A673 (cell line): ENCODE results near the gene PPFIA2. TPM values are rescaled to one million over a fixed set of nuclear protein-coding genes. Genes with fewer than 3 reads are reported as not detected.

Experiments
- BruUV-seq: library from RNA; stranded (reverse); fragments of 400-500 nt; replicated peaks from 2 replicates; lab custom pipeline; 2021; lab: Mats Ljungman, UMichigan
- CTCF ChIA-PET: fragments of 300-600 bp; sonication (Branson Sonifier 250); formaldehyde crosslinking; loops from one replicate; lab custom pipeline; 2022; ENCODE audit warnings: antibody characterized with exemption; lab: Charles Lee
- POLR2A ChIA-PET: fragments of 300-600 bp; sonication (Branson Sonifier 250); formaldehyde crosslinking; loops from one replicate; lab custom pipeline; 2022; ENCODE audit warnings: antibody characterized with exemption; ENCODE audit not compliant: low non-redundant PET; lab: Charles Lee
- DNase-seq: peaks from one replicate; pipeline ENCODE4 v3.0.0-alpha.2; 2015; ENCODE audit warnings: low spot score
- H3K27ac ChIP-seq: fragments of 200-600 bp; sonication (generic); 2 replicates; pipeline ENCODE4 v1.5.1; 2016; ENCODE audit warnings: mixed run types, low read depth, mild to moderate bottlenecking, mixed read lengths, antibody characterized with exemption, low read length; ENCODE audit not compliant: poor library complexity, severe bottlenecking
- H3K27me3 ChIP-seq: fragments of 200-600 bp; sonication (generic); replicated peaks from 2 replicates; pipeline ENCODE4 v1.6.1; 2017; ENCODE audit warnings: mixed run types, low read depth, mild to moderate bottlenecking, mixed read lengths, antibody characterized with exemption, low read length; ENCODE audit not compliant: insufficient read depth, poor library complexity
- H3K36me3 ChIP-seq: fragments of 200-600 bp; sonication (generic); 2 replicates; pipeline ENCODE4 v1.6.1; 2016; ENCODE audit warnings: mixed run types, mild to moderate bottlenecking, mixed read lengths, antibody characterized with exemption, low read length; ENCODE audit not compliant: insufficient read depth, poor library complexity, severe bottlenecking
- H3K4me1 ChIP-seq: fragments of 200-600 bp; sonication (generic); 2 replicates; pipeline ENCODE4 v1.6.1; 2017; ENCODE audit warnings: mixed run types, mild to moderate bottlenecking, mixed read lengths, antibody characterized with exemption, low read length; ENCODE audit not compliant: insufficient read depth, poor library complexity, severe bottlenecking
- H3K4me3 ChIP-seq: fragments of 200-600 bp; sonication (generic); 2 replicates; pipeline ENCODE4 v1.5.1; 2016; ENCODE audit warnings: low read depth, mixed run types, mild to moderate bottlenecking, mixed read lengths, low read length; ENCODE audit not compliant: poor library complexity, severe bottlenecking
- H3K9me3 ChIP-seq: fragments of 200-600 bp; sonication (generic); 2 replicates; pipeline ENCODE4 v1.6.1; 2016; ENCODE audit warnings: mixed run types, low read depth, mild to moderate bottlenecking, mixed read lengths, antibody characterized with exemption, low read length; ENCODE audit not compliant: poor library complexity, severe bottlenecking
- EZH2 ChIP-seq: fragments of 200-600 bp; sonication (generic); IDR thresholded peaks from 2 replicates; pipeline ENCODE4 v1.6.1; 2017; ENCODE audit warnings: borderline replicate concordance, low read depth, mild to moderate bottlenecking, mixed read lengths, antibody characterized with exemption, low read length; ENCODE audit not compliant: poor library complexity, severe bottlenecking
- intact Hi-C: fragments of 100-400 bp; cut with micrococcal nuclease; formaldehyde crosslinking; loops from one replicate; pipeline ENCODE4 v1.10.0; 2022; ENCODE audit not compliant: unreplicated experiment
- total RNA-seq: library from RNA; stranded (reverse); gene quantifications from 2 replicates; pipeline ENCODE4 v1.2.3, GENCODE V29; 2021
- TF ChIP-seq, protein P1 (sequence below): fragments of 300-800, 200-600 bp; sonication (generic); conservative IDR thresholded peaks from 2 replicates; pipeline ENCODE4 v1.5.1; 2017; ENCODE audit warnings: low read depth, mild to moderate bottlenecking, antibody characterized with exemption, low read length, moderate library complexity, mixed read lengths

Gene PPFIA2
- total RNA-seq, 1 experiment from 2014 or later, result 0.52 TPM

DNA sequence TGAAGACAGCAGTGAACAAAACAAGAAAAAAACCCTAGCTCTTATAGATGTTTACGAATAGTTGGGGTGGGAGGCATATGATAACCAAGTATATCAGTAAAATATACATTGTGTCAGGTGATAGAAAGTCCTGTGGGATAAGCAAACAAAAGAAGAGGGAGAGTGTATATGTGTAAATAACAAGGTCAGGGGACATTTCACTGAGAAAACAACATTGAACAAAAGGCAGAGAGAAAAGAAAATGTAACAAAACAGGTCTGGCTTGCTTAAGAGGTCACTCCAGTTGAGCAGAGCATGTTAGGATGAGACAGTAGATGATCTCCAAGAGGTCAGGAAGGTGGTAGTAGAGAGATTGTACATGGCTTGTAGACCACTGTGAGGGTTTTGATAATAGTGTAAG lies 377.2 kb downstream of the PPFIA2 start:
- H3K27me3 ChIP-seq, result no peaks in the 10 kb centered on the region

DNA sequence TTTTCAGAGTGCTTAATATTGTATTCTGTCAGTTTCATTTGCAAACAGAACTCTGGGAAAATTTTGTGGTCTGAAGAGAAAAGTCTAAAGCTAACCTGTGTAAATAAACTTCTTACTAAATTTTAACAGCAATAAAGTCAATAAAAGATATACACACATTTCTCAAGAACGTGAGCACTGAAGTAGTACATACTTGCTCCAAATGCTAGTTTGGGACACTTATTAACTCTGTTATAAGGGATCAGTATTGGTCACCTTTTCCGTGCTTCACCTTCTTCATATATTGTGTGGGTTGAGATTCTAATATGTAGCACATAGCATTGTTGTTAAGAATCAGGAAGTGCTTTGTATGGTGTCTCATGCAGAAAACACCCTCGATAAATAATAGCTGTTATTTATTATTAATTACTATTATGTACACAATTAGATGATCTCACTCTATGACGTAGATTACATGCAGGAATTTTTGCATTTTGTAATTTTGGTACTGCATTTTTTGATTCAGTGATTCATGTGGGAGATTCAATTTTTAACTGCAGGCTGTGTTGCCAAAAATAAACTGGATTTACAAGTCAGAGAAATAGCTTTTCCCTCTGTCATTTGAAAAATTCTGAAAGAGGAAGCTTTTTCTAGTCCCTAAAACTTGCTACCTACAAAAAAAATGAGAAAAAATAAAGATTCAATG lies 380.4 kb downstream of the PPFIA2 start:
- Histone ChIP-seq H3K4me3 (no peak overlapping the region), H3K4me1 (no peaks in the 10 kb centered on the region), H3K9me3 (no peaks in the 10 kb centered on the region), H3K27me3 (no peaks in the 10 kb centered on the region), H3K27ac (no peak overlapping the region), H3K36me3 (no peaks in the 10 kb centered on the region)
- CTCF ChIA-PET, result no interaction called here
- POLR2A ChIA-PET, result interaction anchor here (0.6 kb wide), 1 partner anchor 127 kb away, joined by 6 read pairs; no protein-coding TSS in a partner anchor
- no peak for TF ChIP-seq EZH2
- TF ChIP-seq, protein P1, sequence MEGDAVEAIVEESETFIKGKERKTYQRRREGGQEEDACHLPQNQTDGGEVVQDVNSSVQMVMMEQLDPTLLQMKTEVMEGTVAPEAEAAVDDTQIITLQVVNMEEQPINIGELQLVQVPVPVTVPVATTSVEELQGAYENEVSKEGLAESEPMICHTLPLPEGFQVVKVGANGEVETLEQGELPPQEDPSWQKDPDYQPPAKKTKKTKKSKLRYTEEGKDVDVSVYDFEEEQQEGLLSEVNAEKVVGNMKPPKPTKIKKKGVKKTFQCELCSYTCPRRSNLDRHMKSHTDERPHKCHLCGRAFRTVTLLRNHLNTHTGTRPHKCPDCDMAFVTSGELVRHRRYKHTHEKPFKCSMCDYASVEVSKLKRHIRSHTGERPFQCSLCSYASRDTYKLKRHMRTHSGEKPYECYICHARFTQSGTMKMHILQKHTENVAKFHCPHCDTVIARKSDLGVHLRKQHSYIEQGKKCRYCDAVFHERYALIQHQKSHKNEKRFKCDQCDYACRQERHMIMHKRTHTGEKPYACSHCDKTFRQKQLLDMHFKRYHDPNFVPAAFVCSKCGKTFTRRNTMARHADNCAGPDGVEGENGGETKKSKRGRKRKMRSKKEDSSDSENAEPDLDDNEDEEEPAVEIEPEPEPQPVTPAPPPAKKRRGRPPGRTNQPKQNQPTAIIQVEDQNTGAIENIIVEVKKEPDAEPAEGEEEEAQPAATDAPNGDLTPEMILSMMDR, result no peak
- intact Hi-C loops, result no loop called here
- BruUV-seq, result no TSS peak
- DNase-seq, result no peak

More for the DNA sequence above, 377.2 kb downstream of the PPFIA2 start:
- Histone ChIP-seq H3K4me3 (no peak overlapping the region), H3K27ac (no peak overlapping the region), H3K36me3 (no peaks in the 10 kb centered on the region), H3K4me1 (no peaks in the 10 kb centered on the region), H3K9me3 (no peaks in the 10 kb centered on the region)
- TF ChIP-seq, protein P1, result no peak
- TF ChIP-seq EZH2, result no peak
- no peak for DNase-seq
- intact Hi-C loops, result no loop called here
- no TSS peak for BruUV-seq
- ChIA-PET CTCF (no interaction called here), POLR2A (no interaction called here)

DNA sequence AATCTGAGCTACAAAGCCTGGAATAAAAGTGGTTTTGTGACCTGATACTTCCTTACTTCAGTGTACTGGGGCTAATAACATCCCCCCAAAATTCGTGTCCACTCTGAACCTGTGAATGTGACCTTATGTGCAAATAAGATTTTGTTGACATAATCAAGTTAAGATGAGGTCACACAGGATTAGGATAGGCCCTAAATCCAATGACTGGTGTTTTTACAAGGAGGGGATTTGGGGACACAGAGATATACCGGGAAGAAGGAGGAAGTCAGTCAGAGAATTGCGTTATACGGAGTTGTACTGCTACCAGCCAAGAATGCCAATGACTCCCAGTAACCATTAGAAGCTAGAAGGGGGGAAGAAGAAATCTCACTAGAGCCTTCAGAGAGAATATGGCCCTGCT lies 381.4 kb downstream of the PPFIA2 start:
- intact Hi-C loops, result no loop called here
- ChIA-PET CTCF (no interaction called here), POLR2A (no interaction called here)
- Histone ChIP-seq H3K4me3 (no peak overlapping the region), H3K4me1 (no peaks in the 10 kb centered on the region), H3K27me3 (no peaks in the 10 kb centered on the region), H3K9me3 (no peaks in the 10 kb centered on the region), H3K36me3 (no peaks in the 10 kb centered on the region), H3K27ac (no peak overlapping the region)
- no peak for DNase-seq
- no TSS peak for BruUV-seq
- TF ChIP-seq, protein P1, result no peak
- TF ChIP-seq EZH2, result no peak
